NCI-H510A treated with DMSO at 0.1 percent for 48 hours (cell line): ENCODE results near the gene RABGEF1.
"Not testable (repeated sequence)": the region's sequence is repeated elsewhere in the genome, so short reads cannot be mapped to it uniquely, and the experiment has no call there.

Source experiments
- DNase-seq: peaks from one replicate; lab custom pipeline; 2025; lab: John Stamatoyannopoulos, UW

The RABGEF1 gene

DNA sequence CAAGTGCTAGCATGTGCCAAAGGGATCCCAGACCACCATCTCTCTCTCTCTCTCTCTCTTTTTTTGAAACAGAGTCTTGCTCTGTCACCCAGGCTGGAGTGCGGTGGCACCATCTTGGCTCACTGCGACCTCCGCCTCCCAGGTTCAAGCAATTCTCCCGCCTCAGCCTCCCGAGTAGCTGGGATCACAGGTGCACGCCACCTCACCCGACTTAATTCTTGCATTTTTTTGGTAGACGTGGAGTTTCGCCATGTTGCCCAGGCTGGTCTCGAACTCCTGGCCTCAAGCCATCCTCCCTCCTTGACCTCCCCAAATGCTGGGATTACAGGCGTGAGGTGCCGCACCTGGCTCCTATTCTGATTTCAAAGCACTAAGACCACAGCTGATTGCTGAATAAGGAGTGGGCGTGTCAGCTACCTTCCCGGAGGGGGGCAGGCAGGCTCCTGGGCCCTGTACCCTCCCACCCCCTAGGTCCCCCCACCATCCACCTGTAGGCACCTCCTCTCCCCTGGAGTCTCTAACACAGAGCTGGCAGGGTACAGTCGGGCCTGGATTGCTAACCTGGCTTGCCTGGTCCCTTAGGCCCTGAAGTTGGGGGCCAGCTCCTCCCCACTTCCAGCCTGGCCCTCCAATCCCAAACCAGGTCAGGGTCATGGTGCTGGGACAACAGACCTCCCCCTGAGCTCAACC is 74.8 kb downstream of the RABGEF1 start:
- not testable (repeated sequence) for DNase-seq

GRCh38 chr7:66815951-66816350 is 75.4 kb downstream of the RABGEF1 start:
- no peak for DNase-seq

DNA sequence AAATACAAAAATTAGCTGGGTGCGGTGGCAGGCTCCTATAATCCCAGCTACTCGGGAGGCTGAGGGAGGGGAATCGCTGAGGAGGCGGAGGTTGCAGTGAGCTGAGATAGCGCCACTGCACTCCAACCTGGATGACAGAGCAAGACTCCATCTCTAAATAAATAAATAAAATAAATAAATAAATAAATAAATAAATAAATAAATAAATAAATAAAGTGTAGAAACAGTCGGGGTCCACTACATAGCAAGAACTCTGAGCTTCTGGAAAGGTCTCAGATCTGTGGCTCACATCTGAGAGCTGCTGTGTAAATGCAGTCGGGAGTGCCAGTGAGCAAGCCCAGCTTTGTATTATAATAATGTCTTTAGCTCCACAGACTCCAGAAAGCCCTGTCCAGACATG is 76.1 kb downstream of the RABGEF1 start:
- not testable (repeated sequence) for DNase-seq

DNA sequence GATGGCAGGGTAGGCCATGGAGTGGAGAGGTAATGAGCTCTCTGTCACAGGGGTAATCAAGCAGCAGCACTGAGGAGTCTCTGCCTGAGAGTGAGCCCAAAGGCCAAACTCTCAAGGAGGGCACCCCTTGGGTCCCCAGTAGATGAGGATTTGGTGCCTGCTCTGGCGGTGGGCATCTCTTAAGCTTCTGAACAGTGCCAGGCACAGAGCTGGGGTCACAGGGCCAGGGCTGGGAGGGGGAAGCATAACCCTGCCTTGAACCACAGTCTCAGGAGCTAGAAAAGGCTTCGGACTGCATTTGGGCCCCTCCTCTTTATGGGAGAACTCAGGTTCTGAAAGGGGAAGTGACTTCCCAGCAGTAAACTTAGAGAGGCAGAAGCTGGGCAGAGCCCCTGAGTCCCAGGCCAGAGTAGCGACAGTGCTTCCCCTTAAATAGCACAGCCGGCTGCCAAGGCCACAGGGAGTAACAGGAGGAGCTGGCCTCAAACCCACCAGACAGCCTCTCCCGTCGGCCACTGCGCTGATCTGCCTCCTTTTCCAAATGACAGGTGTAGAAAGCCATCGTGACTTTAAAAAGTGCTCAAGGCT is 76.8 kb downstream of the RABGEF1 start:
- DNase-seq: not testable (repeated sequence)

DNA sequence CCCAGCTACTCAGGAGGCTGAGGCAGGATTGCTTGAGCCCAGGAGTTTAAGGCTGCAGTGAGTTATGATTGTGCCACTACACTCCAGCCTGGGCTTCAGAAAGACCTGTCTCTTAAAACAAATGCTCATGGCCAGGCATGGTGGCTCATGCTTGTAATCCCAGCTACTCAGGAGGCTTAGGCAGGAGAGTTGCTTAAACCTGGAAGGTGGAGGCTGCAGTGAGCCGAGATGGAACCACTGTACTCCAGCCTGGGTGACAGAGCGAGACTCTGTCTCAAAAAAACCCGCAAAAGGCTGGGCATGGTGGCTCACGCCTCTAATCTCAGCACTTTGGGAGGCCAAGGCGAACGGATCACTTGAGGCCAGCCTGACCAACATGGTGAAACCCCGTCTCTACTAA is 77.4 kb downstream of the RABGEF1 start:
- DNase-seq: not testable (repeated sequence)

GRCh38 chr7:66824041-66824440 is 83.5 kb downstream of the RABGEF1 start:
- DNase-seq: no peak

- DNase-seq: not testable (repeated sequence)
These were observed 85.0 kb downstream of the RABGEF1 start for GRCh38 chr7:66825538-66825937.

DNA sequence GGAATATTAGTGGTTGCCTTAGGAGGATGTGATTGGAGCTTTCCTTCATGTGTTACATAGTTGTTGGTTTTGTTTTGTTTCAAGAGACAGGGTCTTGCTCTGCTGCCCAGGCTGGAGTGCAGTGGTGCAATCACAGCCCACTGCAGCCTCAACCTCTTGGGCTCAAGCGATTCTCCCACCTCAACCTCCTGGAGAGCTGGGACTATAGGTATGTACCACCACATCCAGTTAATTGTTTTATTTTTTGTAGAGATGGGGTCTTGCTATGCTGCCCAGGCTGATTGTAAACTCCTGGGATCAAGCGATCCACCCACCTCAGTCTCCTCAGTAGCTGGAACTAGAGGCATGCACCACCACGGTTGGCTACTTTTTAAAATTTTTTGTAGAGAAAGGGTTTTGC is 86.1 kb downstream of the RABGEF1 start:
- no peak for DNase-seq

- not testable (repeated sequence) for DNase-seq
These were observed 90.4 kb downstream of the RABGEF1 start for GRCh38 chr7:66830976-66831375.

DNA sequence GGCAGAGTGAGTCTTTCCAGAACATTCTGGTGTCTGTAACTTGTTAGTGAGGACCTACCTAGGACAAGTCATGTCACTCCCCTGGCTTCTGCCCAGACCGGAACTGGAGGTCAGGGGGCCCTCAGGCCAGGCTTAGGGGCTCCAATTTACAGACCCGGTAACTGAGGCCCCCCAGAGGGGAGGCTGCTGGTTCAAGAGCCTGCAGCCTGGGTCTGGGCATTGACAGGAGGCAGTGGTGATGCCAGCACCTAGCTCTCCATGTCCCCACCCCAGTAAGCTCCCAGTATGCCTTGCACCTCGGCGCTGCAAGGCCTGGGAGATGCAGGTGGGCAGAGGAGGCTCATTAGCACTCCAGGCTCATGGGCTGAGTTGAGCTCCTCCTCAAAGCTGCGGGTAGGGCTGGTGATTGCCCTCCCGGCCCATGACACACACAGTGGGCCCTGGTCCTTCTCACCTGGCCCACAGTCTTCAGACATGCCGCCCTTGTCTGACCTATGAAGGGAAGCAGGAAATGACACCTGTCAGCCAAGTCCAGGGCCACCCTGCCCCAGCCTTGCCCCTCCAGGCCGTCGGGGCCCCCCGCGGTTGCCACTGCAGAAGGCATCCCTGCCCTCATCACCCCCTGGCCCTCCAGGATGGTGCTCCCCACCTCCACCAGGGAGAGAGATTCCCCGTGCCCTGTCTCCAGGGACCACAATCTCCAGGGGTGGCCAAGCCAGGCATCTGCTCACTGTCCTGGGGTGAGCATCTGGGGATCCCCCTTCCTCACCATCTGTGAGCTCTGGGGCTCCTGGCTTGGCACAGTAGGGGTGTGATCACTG is 92.2 kb downstream of the RABGEF1 start:
- no peak for DNase-seq

- no peak for DNase-seq
These were observed 96.5 kb downstream of the RABGEF1 start for GRCh38 chr7:66837007-66837406.

DNA sequence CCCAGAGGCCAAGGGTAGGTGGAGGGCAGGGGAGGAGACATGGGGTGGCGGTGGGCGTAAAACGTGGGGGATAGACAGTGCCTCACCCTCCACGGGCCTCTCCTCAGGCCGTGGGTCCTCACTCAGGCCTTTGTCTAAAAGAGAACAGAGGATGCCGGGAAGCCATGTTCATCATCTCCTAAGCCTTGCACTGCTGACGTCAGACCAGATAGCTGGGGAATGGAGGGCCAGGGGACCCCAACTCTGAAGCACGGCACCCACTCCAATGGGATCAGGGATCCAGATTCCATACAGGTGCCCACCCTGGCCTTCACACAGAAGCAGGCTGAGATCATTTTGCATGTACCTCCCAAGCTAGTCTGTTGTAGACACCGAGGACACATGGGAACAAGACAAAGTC is 97.1 kb downstream of the RABGEF1 start:
- no peak for DNase-seq

GRCh38 chr7:66839814-66840213 is 99.3 kb downstream of the RABGEF1 start:
- no peak for DNase-seq

DNA sequence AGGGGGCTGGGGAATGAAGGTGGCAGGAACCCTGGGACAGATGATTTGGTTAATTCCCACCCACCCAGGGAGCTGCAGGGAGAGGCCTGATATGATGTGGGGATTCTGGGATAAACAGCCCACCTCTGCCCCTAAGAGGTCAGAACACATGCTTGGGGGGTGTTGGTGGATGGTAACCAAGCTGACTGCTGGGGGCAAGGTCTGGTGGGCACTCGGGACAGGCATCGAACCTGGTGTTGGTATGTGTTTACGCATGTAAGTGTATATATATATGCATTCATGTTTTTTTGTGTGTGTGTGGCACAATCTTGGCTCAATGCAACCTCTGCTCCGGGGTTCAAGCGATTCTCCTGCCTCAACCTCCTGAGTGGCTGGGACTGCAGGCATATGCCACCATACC is 99.8 kb downstream of the RABGEF1 start:
- no peak for DNase-seq

DNA sequence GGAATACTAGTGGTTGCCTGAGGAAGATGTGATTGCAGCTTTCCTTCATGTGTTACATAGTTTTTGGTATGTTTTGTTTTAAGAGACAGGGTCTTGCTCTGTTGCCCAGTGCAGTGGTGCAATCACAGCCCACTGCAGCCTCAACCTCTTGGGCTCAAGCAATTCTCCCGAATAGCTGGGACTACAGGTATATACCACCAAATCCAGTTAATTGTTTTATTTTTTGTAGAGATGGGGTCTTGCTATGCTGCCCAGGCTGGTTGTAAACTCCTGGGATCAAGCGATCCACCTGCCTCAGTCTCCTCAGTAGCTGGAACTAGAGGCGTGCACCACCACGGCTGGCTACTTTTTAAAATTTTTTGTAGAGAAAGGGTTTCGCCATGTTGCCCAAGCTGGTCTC is 101.4 kb downstream of the RABGEF1 start:
- no peak for DNase-seq

- DNase-seq: not testable (repeated sequence)
These were observed 103.0 kb downstream of the RABGEF1 start for GRCh38 chr7:66843492-66843891.

GRCh38 chr7:66844552-66845378 is 104.2 kb downstream of the RABGEF1 start:
- DNase-seq: peak; percentile 85

GRCh38 chr7:66845379-66846095 is 105.0 kb downstream of the RABGEF1 start:
- DNase-seq: no peak

- not testable (repeated sequence) for DNase-seq
These were observed 105.5 kb downstream of the RABGEF1 start for GRCh38 chr7:66846096-66846445.

DNA sequence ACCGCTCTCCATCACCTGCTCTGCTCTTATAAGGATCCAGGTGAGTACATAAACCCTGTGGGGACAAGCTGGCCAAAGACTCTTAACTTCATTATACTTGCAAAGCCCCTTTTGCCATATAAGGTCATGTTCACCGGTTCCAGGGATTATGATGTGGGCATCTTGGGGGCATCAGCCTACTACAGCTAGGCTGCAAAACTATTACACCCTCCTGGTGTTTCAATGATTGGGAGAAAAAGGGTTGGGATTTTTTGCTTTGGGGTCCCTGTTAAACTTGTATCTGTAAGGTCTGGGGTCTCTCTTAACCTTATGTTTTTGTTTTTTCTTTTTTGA is 107.0 kb downstream of the RABGEF1 start:
- DNase-seq: not testable (repeated sequence)

- no peak for DNase-seq
These were observed 107.6 kb downstream of the RABGEF1 start for GRCh38 chr7:66847879-66848790.
